OCI-LY3 (cell line): Measurements from ENCODE around the gene OSBPL8.

Experiments
- H2AFZ ChIP-seq: fragments of 200-600, 300-600 bp; shearing (Covaris generic); 2 replicates; pipeline ENCODE4 v1.6.0; 2014; ENCODE audit warnings: antibody characterized with exemption, low read depth, low read length
- H3K27ac ChIP-seq: fragments of 200-600, 300-600 bp; sonication (generic); 2 replicates; pipeline ENCODE4 v1.5.1; 2014; ENCODE audit warnings: mild to moderate bottlenecking, low read length, moderate library complexity, mixed read lengths
- H3K27me3 ChIP-seq: fragments of 200-600, 300-600 bp; sonication (generic); 2 replicates; pipeline ENCODE4 v1.6.1; 2014; ENCODE audit warnings: low read depth, low read length, mixed read lengths
- H3K36me3 ChIP-seq: fragments of 200-600, 300-600 bp; sonication (generic); replicated peaks from 2 replicates; pipeline ENCODE3; 2014; ENCODE audit warnings: low read depth, low read length, mixed read lengths
- H3K4me1 ChIP-seq: fragments of 300-600, 200-600 bp; sonication (generic); 2 replicates; pipeline ENCODE4 v1.6.1; 2014; ENCODE audit warnings: low read length, mixed read lengths
- H3K4me2 ChIP-seq: fragments of 200-600, 300-600 bp; sonication (generic); 2 replicates; pipeline ENCODE4 v1.6.1; 2014; ENCODE audit warnings: low read length, mixed read lengths
- H3K4me3 ChIP-seq: fragments of 300-600, 200-600 bp; sonication (generic); 2 replicates; pipeline ENCODE4 v1.5.1; 2014; ENCODE audit warnings: antibody characterized with exemption, mild to moderate bottlenecking, low read length, moderate library complexity
- H3K79me2 ChIP-seq: fragments of 300-600, 200-600 bp; shearing (Covaris generic); 2 replicates; pipeline ENCODE4 v1.6.1; 2014; ENCODE audit warnings: mild to moderate bottlenecking, low read length, mixed read lengths
- H3K9ac ChIP-seq: fragments of 300-600, 200-600 bp; shearing (Covaris generic); 2 replicates; pipeline ENCODE4 v1.6.0; 2014; ENCODE audit warnings: mild to moderate bottlenecking, low read length, moderate library complexity
- H3K9me3 ChIP-seq: fragments of 200-600, 300-600 bp; shearing (Covaris generic); 2 replicates; pipeline ENCODE4 v1.6.1; 2014; ENCODE audit warnings: low read length, mixed read lengths; ENCODE audit not compliant: insufficient read depth
- H4K20me1 ChIP-seq: fragments of 200-600, 300-600 bp; sonication (generic); 2 replicates; pipeline ENCODE4 v1.6.1; 2016; ENCODE audit warnings: low read length, mixed read lengths; ENCODE audit not compliant: insufficient read depth
- CTCF ChIP-seq: fragments of 200-600, 300-600 bp; sonication (generic); IDR thresholded peaks from 2 replicates; pipeline ENCODE4 v1.5.1; 2014; ENCODE audit warnings: antibody characterized with exemption, low read length, low read depth
- EZH2phosphoT487 ChIP-seq: fragments of 200-600 bp; shearing (Covaris generic); IDR thresholded peaks from 2 replicates; pipeline ENCODE4 v1.6.1; 2018; ENCODE audit warnings: antibody characterized with exemption, mixed run types, low read depth

OSBPL8 gene

DNA sequence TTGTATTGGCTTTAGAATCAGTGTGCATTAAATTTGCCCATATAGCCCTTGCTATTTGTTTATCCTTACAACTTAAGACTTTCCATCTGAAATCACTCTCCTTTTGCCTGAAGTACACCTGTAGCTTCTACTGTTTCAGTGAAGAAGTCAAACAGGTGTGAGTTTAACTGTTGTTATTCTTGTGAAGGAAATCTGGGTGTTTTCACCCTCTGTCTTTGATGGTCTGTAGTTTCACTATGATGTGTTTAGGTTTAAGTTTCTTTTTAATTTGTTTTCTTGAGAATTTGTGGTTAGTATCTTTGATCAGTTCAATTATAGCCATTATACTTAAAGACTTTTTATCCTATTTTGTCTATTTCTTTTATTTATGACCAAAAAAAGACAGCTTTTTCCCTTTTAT lies 142.5 kb downstream of the OSBPL8 start:
- H3K27me3 ChIP-seq = no peaks in the 10 kb centered on the region
- TF ChIP-seq EZH2phosphoT487 (no peak), CTCF (no peak)
- H4K20me1 ChIP-seq = no peaks in the 10 kb centered on the region
- no peaks in the 10 kb centered on the region for H3K79me2 ChIP-seq
- no peak overlapping the region for H3K27ac ChIP-seq
- no peak overlapping the region for H3K9ac ChIP-seq
- peaks cover 6% of the 10 kb centered on the region; the same call in 1 of the 2 replicates for H3K4me1 ChIP-seq
- no peaks in the 10 kb centered on the region for H3K9me3 ChIP-seq
- no peak overlapping the region for H2AFZ ChIP-seq
- no peak overlapping the region for H3K4me3 ChIP-seq
- no peak overlapping the region for H3K4me2 ChIP-seq
- no peaks in the 10 kb centered on the region for H3K36me3 ChIP-seq

- no peak for TF ChIP-seq CTCF
- TF ChIP-seq EZH2phosphoT487 = no peak
- Histone ChIP-seq H3K4me3 (no peak overlapping the region), H3K4me2 (no peak overlapping the region), H3K36me3 (no peaks in the 10 kb centered on the region), H3K27ac (no peak overlapping the region), H3K9ac (no peak overlapping the region), H3K4me1 (peaks cover 6% of the 10 kb centered on the region; the same call in 1 of the 2 replicates), H2AFZ (no peak overlapping the region), H3K27me3 (no peaks in the 10 kb centered on the region), H3K79me2 (no peaks in the 10 kb centered on the region), H4K20me1 (no peaks in the 10 kb centered on the region), H3K9me3 (no peaks in the 10 kb centered on the region)
Measured at GRCh38 chr12:76413121-76413520, 146.4 kb downstream of the OSBPL8 start.

DNA sequence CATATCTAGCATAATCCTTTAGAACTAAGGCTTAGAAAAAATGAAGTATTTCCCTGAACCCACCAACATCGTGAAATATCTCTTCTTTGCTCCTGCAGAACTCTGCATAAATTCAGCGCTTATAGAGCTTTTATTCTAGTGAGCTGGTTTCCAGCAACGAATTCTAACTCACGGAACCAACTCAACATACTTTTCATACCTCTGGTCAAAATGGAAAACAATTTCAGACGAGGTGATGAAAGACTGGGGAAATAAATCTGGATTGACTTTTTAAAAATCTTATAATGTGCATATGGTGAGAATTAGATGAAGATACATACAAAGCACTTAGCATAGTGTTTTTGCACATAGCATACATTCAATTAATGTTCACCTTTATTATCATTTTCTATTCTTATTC lies 148.8 kb downstream of the OSBPL8 start:
- Histone ChIP-seq H3K9ac (no peak overlapping the region), H3K4me2 (no peak overlapping the region), H2AFZ (no peak overlapping the region), H3K79me2 (no peaks in the 10 kb centered on the region), H3K4me3 (no peak overlapping the region), H3K36me3 (no peaks in the 10 kb centered on the region), H3K27ac (no peak overlapping the region), H3K4me1 (no peaks in the 10 kb centered on the region), H4K20me1 (no peaks in the 10 kb centered on the region), H3K27me3 (no peaks in the 10 kb centered on the region), H3K9me3 (no peaks in the 10 kb centered on the region)
- no peak for TF ChIP-seq EZH2phosphoT487
- TF ChIP-seq CTCF = no peak

DNA sequence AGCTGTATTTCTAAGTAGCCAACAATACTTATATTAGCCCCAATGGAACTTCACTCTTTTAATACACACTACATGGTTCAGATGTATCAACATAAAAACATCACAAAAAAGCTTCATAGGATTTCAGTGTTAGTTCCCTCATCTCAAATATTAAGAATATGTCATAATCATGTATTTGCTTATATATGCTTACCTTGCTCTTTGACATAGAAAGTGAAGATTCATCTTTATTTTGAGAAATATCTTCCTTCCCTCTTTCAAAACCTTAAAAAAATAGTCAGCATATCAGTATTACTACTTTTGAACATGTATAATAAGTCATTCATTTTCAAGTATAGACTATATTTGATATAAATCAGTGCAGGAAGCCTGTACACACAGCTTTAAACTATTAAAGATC lies 149.2 kb downstream of the OSBPL8 start:
- no peak overlapping the region for H3K27ac ChIP-seq
- H3K4me3 ChIP-seq = no peak overlapping the region
- no peaks in the 10 kb centered on the region for H3K79me2 ChIP-seq
- H3K27me3 ChIP-seq = no peaks in the 10 kb centered on the region
- TF ChIP-seq EZH2phosphoT487 (no peak), CTCF (no peak)
- no peaks in the 10 kb centered on the region for H3K4me1 ChIP-seq
- H2AFZ ChIP-seq = no peak overlapping the region
- no peaks in the 10 kb centered on the region for H3K36me3 ChIP-seq
- no peaks in the 10 kb centered on the region for H3K9me3 ChIP-seq
- no peaks in the 10 kb centered on the region for H4K20me1 ChIP-seq
- no peak overlapping the region for H3K9ac ChIP-seq
- H3K4me2 ChIP-seq = no peak overlapping the region
